Caco-2 (cell line): ENCODE results near the gene MTERF2. TPM values are rescaled to one million over a fixed set of nuclear protein-coding genes. Genes with fewer than 3 reads are reported as not detected.

Experiments
- BruUV-seq: library from RNA; stranded (reverse); fragments of 400-500 nt; replicated peaks from 2 replicates; lab custom pipeline; 2021; lab: Mats Ljungman, UMichigan
- CTCF ChIA-PET: fragments of 300-600 bp; sonication (Branson Sonifier 250); formaldehyde crosslinking; loops from one replicate; lab custom pipeline; 2022; ENCODE audit warnings: antibody characterized with exemption; lab: Charles Lee
- POLR2A ChIA-PET: fragments of 300-600 bp; sonication (Branson Sonifier 250); formaldehyde crosslinking; loops from one replicate; lab custom pipeline; 2022; ENCODE audit warnings: antibody characterized with exemption; lab: Charles Lee
- DNase-seq, 2 experiments: peaks; one replicate each; pipeline versions ENCODE4 v3.0.0 to v3.0.0-alpha.2; 2020 to 2022
- H3K27me3 ChIP-seq: replicated peaks from 2 replicates; pipeline ENCODE4 v1.6.0; 2011; ENCODE audit warnings: low read length; ENCODE audit not compliant: control insufficient read depth, insufficient read depth
- H3K36me3 ChIP-seq: 2 replicates; pipeline ENCODE4 v1.5.1; 2011; ENCODE audit warnings: low read length; ENCODE audit not compliant: control insufficient read depth, insufficient read depth
- H3K4me1 ChIP-seq: fragments of 250-450 bp; sonication (Bioruptor Pico); 2 replicates; pipeline ENCODE4 v1.5.1; 2020; ENCODE audit warnings: mild to moderate bottlenecking
- H3K4me3 ChIP-seq: 2 replicates; pipeline ENCODE4 v1.5.1; 2011; ENCODE audit warnings: low read depth, mild to moderate bottlenecking, control low read depth, low read length
- H3K9me3 ChIP-seq: fragments of 250-450 bp; sonication (Bioruptor Pico); 2 replicates; pipeline ENCODE4 v1.5.1; 2020; ENCODE audit warnings: mild to moderate bottlenecking, moderate library complexity
- H3K27ac Mint-ChIP-seq: one replicate; pipeline ENCODE4 v1.8.0; 2022; ENCODE audit warnings: mixed read lengths; ENCODE audit not compliant: unreplicated experiment
- H3K27me3 Mint-ChIP-seq: one replicate; pipeline ENCODE4 v1.8.0; 2022; ENCODE audit warnings: mixed read lengths; ENCODE audit not compliant: insufficient read depth, unreplicated experiment
- H3K36me3 Mint-ChIP-seq: one replicate; pipeline ENCODE4 v1.8.0; 2022; ENCODE audit warnings: mild to moderate bottlenecking, mixed read lengths; ENCODE audit not compliant: insufficient read depth, unreplicated experiment
- H3K4me1 Mint-ChIP-seq: one replicate; pipeline ENCODE4 v1.8.0; 2022; ENCODE audit warnings: low read depth, mixed read lengths; ENCODE audit not compliant: unreplicated experiment
- H3K4me3 Mint-ChIP-seq: one replicate; pipeline ENCODE4 v1.8.0; 2022; ENCODE audit warnings: mild to moderate bottlenecking, moderate library complexity, mixed read lengths; ENCODE audit not compliant: unreplicated experiment
- H3K9me3 Mint-ChIP-seq: one replicate; pipeline ENCODE4 v1.8.0; 2022; ENCODE audit warnings: mixed read lengths; ENCODE audit not compliant: unreplicated experiment
- CTCF ChIP-seq, 2 experiments: fragments of 200-600 bp in 1 of 2; IDR thresholded peaks; 1 replicate in 1 of 2; 2 replicates in 1 of 2; pipeline versions ENCODE4 v1.5.1 to v1.8.0; 2011 to 2022; ENCODE audit warnings: antibody characterized with exemption in 1 of 2, control low read depth in 1 of 2, inconsistent platforms in 1 of 2, low read depth in 1 of 2, low read length in 1 of 2, mild to moderate bottlenecking in 1 of 2, moderate library complexity in 1 of 2; ENCODE audit not compliant: insufficient read depth in 1 of 2, severe bottlenecking in 1 of 2, unreplicated experiment in 1 of 2
- intact Hi-C: fragments of 100-400 bp; cut with micrococcal nuclease; formaldehyde crosslinking; loops from one replicate; pipeline ENCODE4 v1.10.0; 2022; ENCODE audit not compliant: unreplicated experiment
- total RNA-seq: library from RNA; stranded (reverse); gene quantifications from 2 replicates; pipeline ENCODE4 v1.2.3, GENCODE V29; 2022

Gene MTERF2
- total RNA-seq, 1 experiment from 2014 or later: 9.8 TPM

DNA sequence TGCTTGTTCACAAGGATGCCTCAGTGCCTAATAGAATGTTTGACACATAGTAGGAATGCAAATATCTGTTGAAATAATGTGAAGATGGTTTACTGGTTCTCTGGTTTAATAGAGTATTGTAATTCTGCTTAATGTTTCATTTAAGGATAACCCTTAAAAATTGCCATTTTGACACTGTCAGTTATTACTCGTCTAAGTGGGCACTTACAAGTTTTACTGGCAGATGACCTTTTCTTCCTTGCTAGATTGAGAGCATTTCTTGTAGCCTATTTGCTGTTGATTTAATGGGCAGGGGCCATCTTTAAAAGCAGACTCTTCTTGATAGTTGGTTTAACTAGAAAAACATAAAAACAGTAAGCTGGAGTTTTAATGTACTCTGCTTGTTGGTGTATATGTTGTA, 29.4 kb downstream of the MTERF2 start:
- peak overlapping the region; percentile 97 for H3K4me3 Mint-ChIP-seq
- ChIA-PET CTCF (no interaction called here), POLR2A (no interaction called here)
- H3K4me3 ChIP-seq: peak overlapping the region; percentile 65
- no peaks in the 10 kb centered on the region for H3K9me3 ChIP-seq
- no peaks in the 10 kb centered on the region for H3K27me3 Mint-ChIP-seq
- no peaks in the 10 kb centered on the region; the same call in 1 of the 2 replicates for H3K4me1 ChIP-seq
- no peak overlapping the region for H3K27ac Mint-ChIP-seq
- peaks cover 6% of the 10 kb centered on the region for H3K4me1 Mint-ChIP-seq
- H3K27me3 ChIP-seq: no peaks in the 10 kb centered on the region
- no peaks in the 10 kb centered on the region for H3K36me3 ChIP-seq
- H3K36me3 Mint-ChIP-seq: peaks cover 16% of the 10 kb centered on the region
- intact Hi-C loops: loop anchor here (5.0 kb wide), 1 partner anchor 185 kb away; the partner anchor contains the start of gene RIC8B
- BruUV-seq: TSS peak; percentile 38
- no peaks in the 10 kb centered on the region for H3K9me3 Mint-ChIP-seq
- TF ChIP-seq CTCF (IDR thresholded peaks at IDR 0.05; ENCODE audit: insufficient read depth in 1 of 2, low read depth in 1 of 2, low read length in 1 of 2, severe bottlenecking in 1 of 2, unreplicated experiment in 1 of 2): no peak
- DNase-seq: no peak

- H3K27me3 ChIP-seq: no peaks in the 10 kb centered on the region
- ChIA-PET POLR2A (interaction anchor here (0.6 to 1.8 kb wide), 9 partner anchors 9 to 1216 kb away, joined by 3 to 12 read pairs (median 5); partner anchors contain the start of genes MTERF2 and POLR3B), CTCF (interaction anchor here (0.6 to 1.5 kb wide), 5 partner anchors 14 to 598 kb away, joined by 3 to 7 read pairs (median 5); partner anchors contain the start of gene POLR3B)
- peak overlapping the region; percentile 99 for H3K27ac Mint-ChIP-seq
- TF ChIP-seq CTCF (IDR thresholded peaks at IDR 0.05; ENCODE audit: insufficient read depth in 1 of 2, low read depth in 1 of 2, low read length in 1 of 2, severe bottlenecking in 1 of 2, unreplicated experiment in 1 of 2): peak in 1 of 2 experiments; percentile 8
- peak in 1 of 2 experiments; percentile 61 for DNase-seq
- no peaks in the 10 kb centered on the region for H3K9me3 Mint-ChIP-seq
- no peaks in the 10 kb centered on the region for H3K36me3 ChIP-seq
- intact Hi-C loops: loop anchor here (5.0 kb wide), 1 partner anchor 184 kb away; the partner anchor contains the start of gene RIC8B
- no peaks in the 10 kb centered on the region for H3K9me3 ChIP-seq
- peak overlapping the region; percentile 65 for H3K4me3 ChIP-seq
- peak overlapping the region; percentile 97 for H3K4me3 Mint-ChIP-seq
- no peaks in the 10 kb centered on the region; the same call in 1 of the 2 replicates for H3K4me1 ChIP-seq
- peaks cover 11% of the 10 kb centered on the region for H3K36me3 Mint-ChIP-seq
- no peaks in the 10 kb centered on the region for H3K27me3 Mint-ChIP-seq
- peaks cover 5% of the 10 kb centered on the region for H3K4me1 Mint-ChIP-seq
- BruUV-seq: no TSS peak
Observed at GRCh38 chr12:106956048-106956578, 30.8 kb downstream of the MTERF2 start.

- no TSS peak for BruUV-seq
- Mint-ChIP-seq H3K27ac (peak within 1 kb of the TSS; percentile 99), H3K27me3 (no peaks in the 10 kb centered on the region)
Observed at GRCh38 chr12:106955377-106956047, 31.4 kb downstream of the MTERF2 start, which contains the start of gene TMEM263. TMEM263 (plus strand) TSS chr12:106955907; CDS start chr12:106967117, 11,210 bp downstream.

More at GRCh38 chr12:106955377-106956047, 31.4 kb downstream of the MTERF2 start, which contains the start of gene TMEM263:
- DNase-seq: peak; percentile 95 to 97
- CTCF ChIA-PET: interaction anchor here (0.6 to 1.5 kb wide), 5 partner anchors 14 to 597 kb away, joined by 3 to 7 read pairs (median 5); partner anchors contain the start of gene POLR3B
- TF ChIP-seq CTCF (IDR thresholded peaks at IDR 0.05; ENCODE audit: insufficient read depth in 1 of 2, low read depth in 1 of 2, low read length in 1 of 2, severe bottlenecking in 1 of 2, unreplicated experiment in 1 of 2): no peak
- intact Hi-C loops: loop anchor here (1.0 to 5.0 kb wide), 2 partner anchors 137 to 183 kb away; partner anchors contain the start of gene RIC8B
- Histone ChIP-seq H3K9me3 (no peaks in the 10 kb centered on the region), H3K4me3 (peak within 1 kb of the TSS; percentile 65), H3K4me1 (no peaks in the 10 kb centered on the region; the same call in 1 of the 2 replicates), H3K27me3 (no peaks in the 10 kb centered on the region), H3K36me3 (no peaks in the 10 kb centered on the region)
- Mint-ChIP-seq H3K4me1 (no peaks in the 10 kb centered on the region), H3K4me3 (peak within 1 kb of the TSS; percentile 97), H3K36me3 (peaks cover 11% of the 10 kb centered on the region), H3K9me3 (no peaks in the 10 kb centered on the region)
- POLR2A ChIA-PET: interaction anchor here (0.6 to 1.8 kb wide), 10 partner anchors 8 to 598 kb away, joined by 3 to 12 read pairs (median 4); partner anchors contain the start of genes MTERF2 and POLR3B
